HepG2 (cell line): ENCODE results near the gene STK11. TPM values are rescaled to one million over a fixed set of nuclear protein-coding genes. Genes with fewer than 3 reads are reported as not detected.

ENCODE experiments used
- CREB1 ChIP-seq, 2 experiments: fragments of 450-650 bp in 1 of 2; IDR thresholded peaks; 2 replicates each; pipeline ENCODE4 v1.6.1; 2016 to 2017; ENCODE audit warnings: control low read depth in 1 of 2, mild to moderate bottlenecking in 1 of 2, missing compliant biosample characterization in 1 of 2, missing genetic modification characterization in 1 of 2
- SPEN ChIP-seq: sonication (generic); formaldehyde crosslinking; IDR thresholded peaks from 2 replicates; pipeline ENCODE4 v1.5.1; 2020; ENCODE audit warnings: low read depth, mild to moderate bottlenecking, missing genetic modification reagents
- SRY ChIP-seq: sonication (generic); formaldehyde crosslinking; IDR thresholded peaks from 2 replicates; pipeline ENCODE4 v1.8.0; 2022; ENCODE audit warnings: mild to moderate bottlenecking, missing genetic modification reagents
- ZNF207 ChIP-seq: fragments of 450-650 bp; IDR thresholded peaks from 2 replicates; pipeline ENCODE4 v1.6.1; 2016; ENCODE audit warnings: antibody characterized with exemption, borderline replicate concordance
- ZNF296 ChIP-seq: sonication (generic); formaldehyde crosslinking; conservative IDR thresholded peaks from 2 replicates; pipeline ENCODE4 v1.5.0; 2020; ENCODE audit warnings: mild to moderate bottlenecking, missing genetic modification reagents
- ZNF558 ChIP-seq: sonication (generic); formaldehyde crosslinking; IDR thresholded peaks from 2 replicates; pipeline ENCODE4 v1.9.0; 2022; ENCODE audit warnings: mild to moderate bottlenecking, missing genetic modification reagents, borderline replicate concordance
- polyA plus RNA-seq, 8 experiments: library from polyadenylated mRNA; depleted of rRNA in 3 of 8; stranded (reverse) in 7 of 8; unstranded in 1 of 8; fragments of >200 nt; fragmentation: Illumina TruSeq in 4 of 8; extraction: Trizol in 4 of 8; gene quantifications; 2 replicates each; pipeline versions ENCODE4 v1.2.1 to v1.2.3, GENCODE V29; 2011 to 2016; ENCODE audit warnings: low read depth in 4 of 8, missing spikeins in 1 of 8, mixed read lengths in 1 of 8; ENCODE audit not compliant: insufficient read depth in 1 of 8
- total RNA-seq, 5 experiments: library from RNA; depleted of rRNA; stranded (reverse); fragments of >200 nt; fragmentation: Illumina TruSeq; extraction: Trizol; gene quantifications; 2 replicates each; pipeline ENCODE4 v1.2.3, GENCODE V29; 2016; ENCODE audit warnings: low read depth in 1 of 5
- TF ChIP-seq, protein P1 (sequence below): sonication (generic); formaldehyde crosslinking; IDR thresholded peaks from 2 replicates; pipeline ENCODE4 v1.4.0; 2020; ENCODE audit warnings: missing genetic modification reagents
- TF ChIP-seq, protein P2 (sequence below): sonication (generic); formaldehyde crosslinking; IDR thresholded peaks from 2 replicates; pipeline ENCODE4 v1.5.0; 2020; ENCODE audit warnings: mild to moderate bottlenecking, missing genetic modification reagents, moderate library complexity
- TF ChIP-seq, protein P3 (sequence below): sonication (generic); formaldehyde crosslinking; IDR thresholded peaks from 2 replicates; pipeline ENCODE4 v1.4.0; 2020; ENCODE audit warnings: missing genetic modification reagents, borderline replicate concordance
- TF ChIP-seq, protein P4 (sequence below), 2 experiments: sonication (generic) in 1 of 2; formaldehyde crosslinking in 1 of 2; IDR thresholded peaks; 2 replicates each; pipeline versions ENCODE4 v1.4.0 to v1.6.1; 2016 to 2020; ENCODE audit warnings: borderline replicate concordance in 1 of 2, low read depth in 1 of 2, mild to moderate bottlenecking in 1 of 2, missing genetic modification reagents in 1 of 2
- TF ChIP-seq, protein P5 (sequence below): IDR thresholded peaks from 2 replicates; pipeline ENCODE4 v1.6.1; 2012; ENCODE audit warnings: low read depth, low read length, improper control_type of control experiment

STK11 gene
- total and polyA plus RNA-seq, 2 of the 13 experiments (the other 11 are each of a cell fraction or from before 2014, with no cell fraction given) = 27.5 to 43.6 TPM

DNA sequence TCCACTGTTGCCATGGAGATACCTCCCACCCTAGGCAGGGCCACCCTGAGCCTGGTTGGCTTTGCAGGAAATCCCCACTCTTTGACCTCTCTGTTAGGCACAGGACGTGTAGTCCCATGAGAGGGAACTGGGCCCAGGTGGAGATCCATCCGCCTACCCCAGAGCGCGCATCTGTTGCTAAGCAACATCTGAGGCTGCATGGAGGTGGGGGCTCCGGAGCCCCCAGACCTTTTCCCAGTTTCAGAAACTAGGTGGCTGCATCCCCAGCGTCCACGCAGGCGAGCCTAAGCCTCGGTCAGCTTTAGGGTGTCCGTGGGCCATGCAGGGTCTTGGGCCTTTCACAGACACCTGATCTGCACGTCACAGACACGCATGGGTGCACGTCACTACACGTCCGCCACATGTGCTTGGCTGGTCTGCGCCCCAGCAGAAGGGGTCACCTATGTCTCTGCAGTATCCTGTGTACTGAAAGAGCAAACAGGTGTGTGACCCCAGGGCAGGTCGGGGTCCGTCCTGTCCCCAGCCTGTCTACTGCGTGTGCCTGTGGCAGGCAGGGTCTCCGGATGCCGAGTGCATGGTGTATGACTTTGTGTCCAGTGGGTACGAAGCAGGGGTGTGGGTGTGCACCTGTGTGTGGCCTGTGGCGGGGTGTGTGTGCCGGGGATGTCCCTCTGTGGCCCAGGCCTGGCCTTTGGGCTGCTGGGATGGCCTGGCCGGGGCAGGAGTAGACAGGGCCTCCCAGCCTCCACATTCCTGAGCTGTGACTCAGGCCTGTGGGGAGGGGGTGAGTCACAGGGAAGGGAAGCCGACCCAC is 59.4 kb downstream of the STK11 start (continued):
- TF ChIP-seq, protein P1, sequence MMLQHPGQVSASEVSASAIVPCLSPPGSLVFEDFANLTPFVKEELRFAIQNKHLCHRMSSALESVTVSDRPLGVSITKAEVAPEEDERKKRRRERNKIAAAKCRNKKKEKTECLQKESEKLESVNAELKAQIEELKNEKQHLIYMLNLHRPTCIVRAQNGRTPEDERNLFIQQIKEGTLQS = peak; percentile 100
- no peak for TF ChIP-seq ZNF207
- TF ChIP-seq, protein P2, sequence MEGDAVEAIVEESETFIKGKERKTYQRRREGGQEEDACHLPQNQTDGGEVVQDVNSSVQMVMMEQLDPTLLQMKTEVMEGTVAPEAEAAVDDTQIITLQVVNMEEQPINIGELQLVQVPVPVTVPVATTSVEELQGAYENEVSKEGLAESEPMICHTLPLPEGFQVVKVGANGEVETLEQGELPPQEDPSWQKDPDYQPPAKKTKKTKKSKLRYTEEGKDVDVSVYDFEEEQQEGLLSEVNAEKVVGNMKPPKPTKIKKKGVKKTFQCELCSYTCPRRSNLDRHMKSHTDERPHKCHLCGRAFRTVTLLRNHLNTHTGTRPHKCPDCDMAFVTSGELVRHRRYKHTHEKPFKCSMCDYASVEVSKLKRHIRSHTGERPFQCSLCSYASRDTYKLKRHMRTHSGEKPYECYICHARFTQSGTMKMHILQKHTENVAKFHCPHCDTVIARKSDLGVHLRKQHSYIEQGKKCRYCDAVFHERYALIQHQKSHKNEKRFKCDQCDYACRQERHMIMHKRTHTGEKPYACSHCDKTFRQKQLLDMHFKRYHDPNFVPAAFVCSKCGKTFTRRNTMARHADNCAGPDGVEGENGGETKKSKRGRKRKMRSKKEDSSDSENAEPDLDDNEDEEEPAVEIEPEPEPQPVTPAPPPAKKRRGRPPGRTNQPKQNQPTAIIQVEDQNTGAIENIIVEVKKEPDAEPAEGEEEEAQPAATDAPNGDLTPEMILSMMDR = peak; percentile 15; the same call in 1 of the 2 replicates
- TF ChIP-seq, protein P3, sequence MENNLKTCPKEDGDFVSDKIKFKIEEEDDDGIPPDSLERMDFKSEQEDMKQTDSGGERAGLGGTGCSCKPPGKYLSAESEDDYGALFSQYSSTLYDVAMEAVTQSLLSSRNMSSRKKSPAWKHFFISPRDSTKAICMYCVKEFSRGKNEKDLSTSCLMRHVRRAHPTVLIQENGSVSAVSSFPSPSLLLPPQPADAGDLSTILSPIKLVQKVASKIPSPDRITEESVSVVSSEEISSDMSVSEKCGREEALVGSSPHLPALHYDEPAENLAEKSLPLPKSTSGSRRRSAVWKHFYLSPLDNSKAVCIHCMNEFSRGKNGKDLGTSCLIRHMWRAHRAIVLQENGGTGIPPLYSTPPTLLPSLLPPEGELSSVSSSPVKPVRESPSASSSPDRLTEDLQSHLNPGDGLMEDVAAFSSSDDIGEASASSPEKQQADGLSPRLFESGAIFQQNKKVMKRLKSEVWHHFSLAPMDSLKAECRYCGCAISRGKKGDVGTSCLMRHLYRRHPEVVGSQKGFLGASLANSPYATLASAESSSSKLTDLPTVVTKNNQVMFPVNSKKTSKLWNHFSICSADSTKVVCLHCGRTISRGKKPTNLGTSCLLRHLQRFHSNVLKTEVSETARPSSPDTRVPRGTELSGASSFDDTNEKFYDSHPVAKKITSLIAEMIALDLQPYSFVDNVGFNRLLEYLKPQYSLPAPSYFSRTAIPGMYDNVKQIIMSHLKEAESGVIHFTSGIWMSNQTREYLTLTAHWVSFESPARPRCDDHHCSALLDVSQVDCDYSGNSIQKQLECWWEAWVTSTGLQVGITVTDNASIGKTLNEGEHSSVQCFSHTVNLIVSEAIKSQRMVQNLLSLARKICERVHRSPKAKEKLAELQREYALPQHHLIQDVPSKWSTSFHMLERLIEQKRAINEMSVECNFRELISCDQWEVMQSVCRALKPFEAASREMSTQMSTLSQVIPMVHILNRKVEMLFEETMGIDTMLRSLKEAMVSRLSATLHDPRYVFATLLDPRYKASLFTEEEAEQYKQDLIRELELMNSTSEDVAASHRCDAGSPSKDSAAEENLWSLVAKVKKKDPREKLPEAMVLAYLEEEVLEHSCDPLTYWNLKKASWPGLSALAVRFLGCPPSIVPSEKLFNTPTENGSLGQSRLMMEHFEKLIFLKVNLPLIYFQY (CRISPR knock-in tag) = peak; percentile 88; the same call in 1 of the 2 replicates
- 0 out of 2 replicates have a peak, but pooled peaks have one; percentile 55 for TF ChIP-seq SRY
- TF ChIP-seq ZNF296 (CRISPR knock-in tag) = no peak; the same call in 1 of the 2 replicates
- 0 out of 2 replicates have a peak, but pooled peaks have one; percentile 35 for TF ChIP-seq ZNF558 (CRISPR knock-in tag)
- TF ChIP-seq, protein P4, sequence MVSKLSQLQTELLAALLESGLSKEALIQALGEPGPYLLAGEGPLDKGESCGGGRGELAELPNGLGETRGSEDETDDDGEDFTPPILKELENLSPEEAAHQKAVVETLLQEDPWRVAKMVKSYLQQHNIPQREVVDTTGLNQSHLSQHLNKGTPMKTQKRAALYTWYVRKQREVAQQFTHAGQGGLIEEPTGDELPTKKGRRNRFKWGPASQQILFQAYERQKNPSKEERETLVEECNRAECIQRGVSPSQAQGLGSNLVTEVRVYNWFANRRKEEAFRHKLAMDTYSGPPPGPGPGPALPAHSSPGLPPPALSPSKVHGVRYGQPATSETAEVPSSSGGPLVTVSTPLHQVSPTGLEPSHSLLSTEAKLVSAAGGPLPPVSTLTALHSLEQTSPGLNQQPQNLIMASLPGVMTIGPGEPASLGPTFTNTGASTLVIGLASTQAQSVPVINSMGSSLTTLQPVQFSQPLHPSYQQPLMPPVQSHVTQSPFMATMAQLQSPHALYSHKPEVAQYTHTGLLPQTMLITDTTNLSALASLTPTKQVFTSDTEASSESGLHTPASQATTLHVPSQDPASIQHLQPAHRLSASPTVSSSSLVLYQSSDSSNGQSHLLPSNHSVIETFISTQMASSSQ (IDR thresholded peaks at IDR 0.05; ENCODE audit: low read depth) = no peak
- TF ChIP-seq, protein P4 (CRISPR knock-in tag; IDR thresholded peaks at IDR 0.05; ENCODE audit: borderline replicate concordance) = 0 out of 2 replicates have a peak, but pooled peaks have one; percentile 28
- peak; percentile 72 for TF ChIP-seq SPEN
- TF ChIP-seq CREB1 (IDR thresholded peaks at IDR 0.05) = peak; percentile 75
- peak; percentile 42 for TF ChIP-seq CREB1 (CRISPR knock-in tag; IDR thresholded peaks at IDR 0.05)
- TF ChIP-seq, protein P5, sequence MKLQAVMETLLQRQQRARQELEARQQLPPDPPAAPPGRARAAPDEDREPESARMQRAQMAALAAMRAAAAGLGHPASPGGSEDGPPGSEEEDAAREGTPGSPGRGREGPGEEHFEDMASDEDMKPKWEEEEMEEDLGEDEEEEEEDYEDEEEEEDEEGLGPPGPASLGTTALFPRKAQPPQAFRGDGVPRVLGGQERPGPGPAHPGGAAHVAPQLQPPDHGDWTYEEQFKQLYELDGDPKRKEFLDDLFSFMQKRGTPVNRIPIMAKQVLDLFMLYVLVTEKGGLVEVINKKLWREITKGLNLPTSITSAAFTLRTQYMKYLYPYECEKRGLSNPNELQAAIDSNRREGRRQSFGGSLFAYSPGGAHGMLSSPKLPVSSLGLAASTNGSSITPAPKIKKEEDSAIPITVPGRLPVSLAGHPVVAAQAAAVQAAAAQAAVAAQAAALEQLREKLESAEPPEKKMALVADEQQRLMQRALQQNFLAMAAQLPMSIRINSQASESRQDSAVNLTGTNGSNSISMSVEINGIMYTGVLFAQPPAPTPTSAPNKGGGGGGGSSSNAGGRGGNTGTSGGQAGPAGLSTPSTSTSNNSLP = no peak
